Spleen (tissue), 11 donors: ENCODE data around the gene ZXDC. TPM values are rescaled to one million over a fixed set of nuclear protein-coding genes. Genes with fewer than 3 reads are reported as not detected.

Experiments
- DNase-seq: peaks from one replicate; pipeline ENCODE4 v3.0.0-alpha.2; 2020
- H3K27ac ChIP-seq, 8 donors: fragments of 200-600 bp; sonication (generic) in 7 of 8; 1 replicate in 4 of 8; 2 replicates in 4 of 8; pipeline versions ENCODE4 v1.5.0 to v1.8.0; 2016 to 2021; ENCODE audit warnings: inconsistent platforms in 4 of 8, mild to moderate bottlenecking in 4 of 8, moderate library complexity in 1 of 8
- H3K27me3 ChIP-seq, 7 donors: fragments of 200-600 bp; sonication (generic) in 6 of 7; replicated peaks in 1 of 7; 1 replicate in 4 of 7; 2 replicates in 3 of 7; pipeline versions ENCODE4 v1.5.0 to v1.8.0; 2016 to 2021; ENCODE audit warnings: inconsistent platforms in 3 of 7, mild to moderate bottlenecking in 1 of 7
- H3K36me3 ChIP-seq, 6 donors: fragments of 200-600 bp; sonication (generic) in 5 of 6; 1 replicate in 4 of 6; 2 replicates in 2 of 6; pipeline versions ENCODE4 v1.5.0 to v1.8.0; 2016 to 2021; ENCODE audit warnings: inconsistent platforms in 2 of 6
- H3K4me1 ChIP-seq, 6 donors: fragments of 200-600 bp; sonication (generic) in 5 of 6; 1 replicate in 3 of 6; 2 replicates in 3 of 6; pipeline versions ENCODE4 v1.5.0 to v1.8.0; 2016 to 2021; ENCODE audit warnings: inconsistent platforms in 3 of 6
- H3K4me3 ChIP-seq, 8 donors: fragments of 200-600 bp; sonication (generic) in 7 of 8; 1 replicate in 4 of 8; 2 replicates in 4 of 8; pipeline versions ENCODE4 v1.5.0 to v1.8.0; 2016 to 2021; ENCODE audit warnings: inconsistent platforms in 4 of 8, mild to moderate bottlenecking in 4 of 8, moderate library complexity in 2 of 8
- H3K9me3 ChIP-seq, 8 donors: fragments of 200-600 bp; sonication (generic) in 7 of 8; 1 replicate in 4 of 8; 2 replicates in 4 of 8; pipeline versions ENCODE4 v1.5.0 to v1.8.0; 2016 to 2021; ENCODE audit warnings: inconsistent platforms in 4 of 8
- POLR2A ChIP-seq, 3 donors: fragments of 450-650 bp; IDR thresholded peaks; one replicate each; pipeline ENCODE4 v1.5.1; 2017; ENCODE audit warnings: antibody characterized with exemption in 3 of 3, mild to moderate bottlenecking in 1 of 3
- POLR2AphosphoS5 ChIP-seq, 3 donors: sonication (generic); formaldehyde crosslinking; IDR thresholded peaks; one replicate each; pipeline ENCODE4 v1.5.1; 2017; ENCODE audit warnings: antibody characterized with exemption in 3 of 3
- WGBS, 5 donors: extraction: QIAGEN DNeasy Blood & Tissue Kit in 3 of 5; methylation state at CpG; one replicate each; pipeline versions ENCODE4 v1.1.5 to v1.1.7; 2013 to 2018; 5-methylcytosine and 5-hydroxymethylcytosine counted together
- intact Hi-C: fragments of 100-400 bp; cut with DNase I; formaldehyde crosslinking; loops from one replicate; pipeline ENCODE4 v1.15.0; 2023; ENCODE audit warnings: low total_unique reads
- polyA plus RNA-seq, 3 donors: library from polyadenylated mRNA; stranded (reverse); fragments of 200-250 nt; gene quantifications; one replicate each; pipeline ENCODE4 v1.2.1, GENCODE V29; 2013
- total RNA-seq, 7 donors: library from RNA; depleted of rRNA in 3 of 7; stranded (reverse); fragments of >200 nt in 3 of 7; fragmentation: NEBNext Ultra II Directional in 4 of 7; extraction: Animal tissue kit (Norgen Biotek cat#: 25700) in 4 of 7; gene quantifications; one replicate each; pipeline versions ENCODE4 v1.1.0 to v1.2.1, GENCODE V29; 2016 to 2021
- TF ChIP-seq, protein P1 (sequence below), 11 experiments: fragments of 200-600 bp in 7 of 11; fragments of 450-650 bp in 4 of 11; sonication (generic) in 4 of 11; IDR thresholded peaks in 8 of 11; conservative IDR thresholded peaks in 3 of 11; 1 replicate in 7 of 11; 2 replicates in 4 of 11; pipeline versions ENCODE4 v1.4.0 to v1.8.0; 2016 to 2021; ENCODE audit warnings: antibody characterized with exemption in 11 of 11, inconsistent platforms in 4 of 11, mild to moderate bottlenecking in 1 of 11
- donor health status: healthy with polysubstance abuse.
- donor health status: DM: no; HTN: no; CAD: no; lungs with moderate emphysema.
- donor health status: DM: no; HTN: no; CAD: no.
- donor health status: Bipolar disorder and iron deficiency.
- donor health status: healthy.
- donor health status: DM: no; HTN: no; CAD: no.
- donor health status: DM: yes; HTN: yes; CAD: no.

The ZXDC gene
- total and polyA plus RNA-seq, 10 donors: 7.5 to 75.3 (median 48.1) TPM

GRCh38 chr3:126422121-126422520 lies 53.6 kb downstream of the ZXDC start:
- Histone ChIP-seq H3K4me1 (no peaks in the 10 kb centered on the region), H3K4me3 (no peak overlapping the region), H3K27me3 (peaks cover 0 to 21% (median 0%) of the 10 kb centered on the region in 7 donors), H3K36me3 (peaks cover 0 to 15% (median 0%) of the 10 kb centered on the region in 6 donors), H3K27ac (no peak overlapping the region), H3K9me3 (peaks cover 0 to 24% (median 20%) of the 10 kb centered on the region in 8 donors)
- intact Hi-C loops: no loop called here
- peak; percentile 37 for DNase-seq
- TF ChIP-seq POLR2AphosphoS5 (IDR thresholded peaks at IDR 0.05): no peak
- TF ChIP-seq POLR2A (IDR thresholded peaks at IDR 0.05): no peak
- TF ChIP-seq, protein P1, sequence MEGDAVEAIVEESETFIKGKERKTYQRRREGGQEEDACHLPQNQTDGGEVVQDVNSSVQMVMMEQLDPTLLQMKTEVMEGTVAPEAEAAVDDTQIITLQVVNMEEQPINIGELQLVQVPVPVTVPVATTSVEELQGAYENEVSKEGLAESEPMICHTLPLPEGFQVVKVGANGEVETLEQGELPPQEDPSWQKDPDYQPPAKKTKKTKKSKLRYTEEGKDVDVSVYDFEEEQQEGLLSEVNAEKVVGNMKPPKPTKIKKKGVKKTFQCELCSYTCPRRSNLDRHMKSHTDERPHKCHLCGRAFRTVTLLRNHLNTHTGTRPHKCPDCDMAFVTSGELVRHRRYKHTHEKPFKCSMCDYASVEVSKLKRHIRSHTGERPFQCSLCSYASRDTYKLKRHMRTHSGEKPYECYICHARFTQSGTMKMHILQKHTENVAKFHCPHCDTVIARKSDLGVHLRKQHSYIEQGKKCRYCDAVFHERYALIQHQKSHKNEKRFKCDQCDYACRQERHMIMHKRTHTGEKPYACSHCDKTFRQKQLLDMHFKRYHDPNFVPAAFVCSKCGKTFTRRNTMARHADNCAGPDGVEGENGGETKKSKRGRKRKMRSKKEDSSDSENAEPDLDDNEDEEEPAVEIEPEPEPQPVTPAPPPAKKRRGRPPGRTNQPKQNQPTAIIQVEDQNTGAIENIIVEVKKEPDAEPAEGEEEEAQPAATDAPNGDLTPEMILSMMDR (IDR thresholded peaks at IDR 0.05 in 8 of 11, conservative IDR thresholded peaks at IDR 0.05 in 3 of 11): no peak
- 81 to 100% (median 93%) methylated on average over 6 to 8 of the region's 8 CpGs for WGBS, 5 donors

DNA sequence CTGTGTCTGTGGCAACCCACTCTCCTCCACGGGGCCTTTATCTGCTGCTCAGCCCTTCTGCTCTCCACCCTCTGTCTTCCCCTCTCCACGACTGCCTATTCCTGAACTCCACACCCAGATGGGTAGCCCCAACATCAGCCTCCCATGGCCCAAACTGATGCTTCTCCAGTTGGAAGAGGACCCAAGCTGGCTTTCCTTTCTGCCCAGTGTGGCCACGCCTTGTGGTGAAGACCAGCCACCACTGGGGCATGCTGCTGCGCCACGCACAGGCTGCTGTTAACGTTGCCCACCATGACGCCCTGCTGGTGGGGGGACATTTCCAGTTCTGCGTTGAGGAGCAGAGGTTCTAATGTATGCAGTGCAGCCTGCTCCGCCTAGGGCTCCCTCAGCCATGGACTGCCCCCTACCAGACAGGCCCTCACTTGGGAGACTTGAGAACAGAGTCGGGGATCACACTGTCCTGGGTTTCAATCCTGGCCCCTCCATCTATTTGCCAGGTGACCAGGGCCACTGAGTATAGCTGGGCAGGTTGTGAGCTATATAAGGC lies 54.0 kb downstream of the ZXDC start:
- DNase-seq: peak; percentile 68
- TF ChIP-seq POLR2AphosphoS5 (IDR thresholded peaks at IDR 0.05): no peak
- TF ChIP-seq, protein P1 (IDR thresholded peaks at IDR 0.05 in 8 of 11, conservative IDR thresholded peaks at IDR 0.05 in 3 of 11): no peak
- TF ChIP-seq POLR2A (IDR thresholded peaks at IDR 0.05): no peak
- peaks cover 0 to 26% (median 1%) of the 10 kb centered on the region in 7 donors for H3K27me3 ChIP-seq
- no peak overlapping the region for H3K4me3 ChIP-seq
- intact Hi-C loops: no loop called here
- H3K4me1 ChIP-seq: no peaks in the 10 kb centered on the region
- peaks cover 0 to 20% (median 15%) of the 10 kb centered on the region in 8 donors for H3K9me3 ChIP-seq
- H3K36me3 ChIP-seq: peaks cover 0 to 15% (median 0%) of the 10 kb centered on the region in 6 donors
- WGBS, 5 donors: 65 to 86% (median 79%) methylated on average over 4 to 10 of the region's 10 CpGs
- H3K27ac ChIP-seq: no peak overlapping the region

DNA sequence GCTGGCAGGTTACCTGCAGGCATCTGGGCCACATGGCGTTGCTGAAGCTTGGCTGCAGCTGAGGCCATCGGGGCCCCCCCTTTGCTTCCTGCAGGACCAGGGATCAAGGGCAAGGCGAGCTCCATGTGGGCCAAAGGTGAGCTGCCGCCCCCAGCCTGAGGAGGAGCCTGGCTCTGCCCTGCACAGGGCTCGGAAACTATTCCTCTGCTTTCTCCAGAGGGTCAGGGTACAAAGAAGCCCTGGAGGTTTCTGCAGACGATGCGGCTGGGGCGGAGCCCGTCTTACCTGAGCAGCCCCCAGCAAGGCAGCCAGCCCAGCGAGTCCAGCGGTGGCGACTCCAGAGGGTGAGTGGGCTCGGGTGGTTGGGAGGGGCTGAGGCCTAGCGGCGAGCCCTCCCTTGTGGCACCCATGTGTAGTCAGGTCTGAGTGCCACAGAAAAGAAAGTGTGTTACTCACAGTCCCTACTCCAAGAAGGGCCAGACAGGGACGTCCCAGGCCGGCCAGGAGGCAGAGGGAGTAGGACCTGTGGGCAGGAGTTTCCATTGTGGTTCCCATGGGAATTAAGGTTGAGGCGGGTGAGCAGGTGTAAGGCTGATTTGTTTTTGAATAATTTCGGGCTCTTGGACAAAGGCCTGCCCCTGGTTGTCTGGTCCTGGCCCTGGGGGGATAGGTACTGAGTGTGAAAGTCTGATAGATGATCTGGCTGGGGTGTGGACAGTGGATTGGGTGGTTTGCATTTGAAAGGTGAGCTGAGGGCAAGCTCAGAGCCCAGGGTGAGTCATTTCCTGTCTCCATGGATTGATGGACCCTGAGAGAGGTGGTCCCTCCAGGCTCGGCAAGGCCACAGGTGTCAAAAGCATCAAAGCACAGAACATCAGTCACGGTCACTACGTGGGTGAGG lies 55.6 kb downstream of the ZXDC start:
- Histone ChIP-seq H3K9me3 (peaks cover 0 to 5% (median under 1%) of the 10 kb centered on the region in 8 donors), H3K4me3 (no peak overlapping the region), H3K27me3 (peaks cover 0 to 41% (median 16%) of the 10 kb centered on the region in 7 donors), H3K36me3 (peaks cover 0 to 13% (median 0%) of the 10 kb centered on the region in 6 donors), H3K27ac (no peak overlapping the region), H3K4me1 (no peaks in the 10 kb centered on the region)
- WGBS, 5 donors: 79 to 89% (median 80%) methylated on average over 17 to 22 of the region's 22 CpGs
- TF ChIP-seq POLR2AphosphoS5 (IDR thresholded peaks at IDR 0.05): peak in 1 of 3 donors; percentile 22
- TF ChIP-seq POLR2A (IDR thresholded peaks at IDR 0.05): no peak
- TF ChIP-seq, protein P1 (IDR thresholded peaks at IDR 0.05 in 8 of 11, conservative IDR thresholded peaks at IDR 0.05 in 3 of 11): no peak
- DNase-seq: peak; percentile 65
- intact Hi-C loops: no loop called here
